ENCODE results near the gene FDX2.

Gene FDX2

DNA sequence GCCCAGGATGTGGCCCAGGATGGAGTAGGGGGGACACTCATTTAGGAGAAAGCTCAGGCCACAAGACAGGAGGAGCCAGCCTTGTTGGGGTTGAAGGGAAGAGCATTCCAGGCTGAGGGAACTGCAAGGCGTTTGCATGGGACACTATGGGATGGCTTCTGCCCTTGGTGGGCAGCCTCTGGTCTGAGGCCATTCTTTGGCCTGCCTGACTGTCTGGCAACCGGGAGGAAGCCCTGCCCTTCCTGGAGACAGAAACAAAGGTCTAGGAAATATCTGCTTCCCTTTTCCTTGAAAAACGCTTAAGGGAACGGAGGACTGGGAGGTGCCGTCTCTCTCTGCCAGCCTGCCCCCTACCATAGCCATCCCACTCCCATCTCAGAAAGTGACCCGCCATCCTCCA is 47.7 kb downstream of the FDX2 start:
- H3K4me3 ChIP-seq (ENCODE audit: low read depth, low read length), result no peak overlapping the region
- DNase-seq (ENCODE audit: low read depth), result no peak
- TF ChIP-seq, protein P1, sequence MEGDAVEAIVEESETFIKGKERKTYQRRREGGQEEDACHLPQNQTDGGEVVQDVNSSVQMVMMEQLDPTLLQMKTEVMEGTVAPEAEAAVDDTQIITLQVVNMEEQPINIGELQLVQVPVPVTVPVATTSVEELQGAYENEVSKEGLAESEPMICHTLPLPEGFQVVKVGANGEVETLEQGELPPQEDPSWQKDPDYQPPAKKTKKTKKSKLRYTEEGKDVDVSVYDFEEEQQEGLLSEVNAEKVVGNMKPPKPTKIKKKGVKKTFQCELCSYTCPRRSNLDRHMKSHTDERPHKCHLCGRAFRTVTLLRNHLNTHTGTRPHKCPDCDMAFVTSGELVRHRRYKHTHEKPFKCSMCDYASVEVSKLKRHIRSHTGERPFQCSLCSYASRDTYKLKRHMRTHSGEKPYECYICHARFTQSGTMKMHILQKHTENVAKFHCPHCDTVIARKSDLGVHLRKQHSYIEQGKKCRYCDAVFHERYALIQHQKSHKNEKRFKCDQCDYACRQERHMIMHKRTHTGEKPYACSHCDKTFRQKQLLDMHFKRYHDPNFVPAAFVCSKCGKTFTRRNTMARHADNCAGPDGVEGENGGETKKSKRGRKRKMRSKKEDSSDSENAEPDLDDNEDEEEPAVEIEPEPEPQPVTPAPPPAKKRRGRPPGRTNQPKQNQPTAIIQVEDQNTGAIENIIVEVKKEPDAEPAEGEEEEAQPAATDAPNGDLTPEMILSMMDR (IDR thresholded peaks at IDR 0.05; ENCODE audit: low read depth, low read length, missing control alignments), result no peak
- in situ Hi-C loops (cut with HindIII; ENCODE audit: low sequenced_read_pairs), result no loop called here

DNA sequence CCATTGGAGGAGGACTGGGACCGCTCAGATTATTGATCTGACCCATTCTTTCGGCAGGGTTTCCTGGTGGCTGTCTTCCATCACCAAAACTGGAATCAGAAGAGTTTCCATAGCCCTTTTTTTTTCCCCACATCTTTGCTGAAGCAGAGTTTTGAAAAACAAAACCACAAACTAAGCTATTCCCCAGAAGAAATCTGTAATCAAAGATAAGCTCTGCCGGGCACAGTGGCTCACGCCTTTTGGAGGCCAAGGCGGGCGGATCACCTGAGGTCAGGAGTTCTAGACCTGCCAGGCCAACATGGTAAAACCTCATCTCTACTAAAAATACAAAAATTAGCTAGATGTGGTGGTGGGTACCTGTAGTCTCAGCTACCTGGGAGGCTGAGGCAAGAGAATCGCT is 49.1 kb downstream of the FDX2 start:
- in situ Hi-C loops (cut with HindIII; ENCODE audit: low sequenced_read_pairs), result no loop called here
- H3K4me3 ChIP-seq (ENCODE audit: low read depth, low read length), result no peak overlapping the region
- no peak for DNase-seq (ENCODE audit: low read depth)
- TF ChIP-seq, protein P1 (IDR thresholded peaks at IDR 0.05; ENCODE audit: low read depth, low read length, missing control alignments), result no peak

DNA sequence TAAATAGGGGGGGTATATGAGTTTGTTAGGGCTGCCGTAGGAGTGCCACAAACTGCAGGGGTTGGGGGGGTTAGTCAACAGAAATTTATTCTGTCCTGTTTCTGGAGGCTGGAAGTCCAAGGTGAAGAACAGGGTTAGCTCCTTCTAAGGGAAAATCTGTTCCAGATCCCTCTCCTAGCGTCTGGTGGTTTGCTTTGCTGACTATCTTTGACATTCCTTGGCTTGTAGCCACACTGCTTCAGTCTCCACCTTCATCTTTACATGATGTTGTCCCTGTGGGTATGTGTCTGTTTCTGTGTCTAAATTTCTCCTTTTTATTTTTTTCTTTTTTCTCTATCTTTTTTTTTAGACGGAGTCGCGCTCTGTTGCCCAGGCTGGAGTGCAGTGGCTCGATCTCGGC is 53.0 kb downstream of the FDX2 start:
- no peak for DNase-seq (ENCODE audit: low read depth)
- H3K4me3 ChIP-seq (ENCODE audit: low read depth, low read length), result no peak overlapping the region
- TF ChIP-seq, protein P1 (IDR thresholded peaks at IDR 0.05; ENCODE audit: low read depth, low read length, missing control alignments), result no peak
- in situ Hi-C loops (cut with HindIII; ENCODE audit: low sequenced_read_pairs), result no loop called here

DNA sequence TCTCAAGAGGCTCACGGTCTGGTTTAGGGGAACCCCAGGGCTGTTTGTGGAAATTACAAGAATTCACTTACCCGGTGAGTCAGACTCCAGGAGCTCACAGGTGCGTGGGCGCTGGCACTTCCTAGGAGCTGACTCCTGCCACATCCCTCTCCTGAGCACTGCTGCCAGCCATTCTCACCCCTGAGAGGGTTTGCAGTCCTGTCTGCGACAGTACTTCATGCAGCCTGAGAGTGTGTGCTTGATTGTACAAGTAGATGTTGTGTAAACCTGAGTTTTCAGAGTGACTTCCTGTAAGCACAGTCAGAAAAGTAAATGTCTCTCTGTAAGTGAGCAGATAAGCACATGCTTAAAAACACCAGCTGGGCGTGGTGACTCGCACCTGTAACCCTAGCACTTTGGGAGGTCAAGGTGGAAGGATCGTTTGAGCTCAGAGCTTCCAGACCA is 55.7 kb downstream of the FDX2 start:
- no peak overlapping the region for H3K4me3 ChIP-seq (ENCODE audit: low read depth, low read length)
- TF ChIP-seq, protein P1 (IDR thresholded peaks at IDR 0.05; ENCODE audit: low read depth, low read length, missing control alignments), result no peak
- in situ Hi-C loops (cut with HindIII; ENCODE audit: low sequenced_read_pairs), result no loop called here
- DNase-seq (ENCODE audit: low read depth), result no peak

Data from astrocyte of the cerebellum (primary cell).